ENCODE data around the gene WTAP.

DNA sequence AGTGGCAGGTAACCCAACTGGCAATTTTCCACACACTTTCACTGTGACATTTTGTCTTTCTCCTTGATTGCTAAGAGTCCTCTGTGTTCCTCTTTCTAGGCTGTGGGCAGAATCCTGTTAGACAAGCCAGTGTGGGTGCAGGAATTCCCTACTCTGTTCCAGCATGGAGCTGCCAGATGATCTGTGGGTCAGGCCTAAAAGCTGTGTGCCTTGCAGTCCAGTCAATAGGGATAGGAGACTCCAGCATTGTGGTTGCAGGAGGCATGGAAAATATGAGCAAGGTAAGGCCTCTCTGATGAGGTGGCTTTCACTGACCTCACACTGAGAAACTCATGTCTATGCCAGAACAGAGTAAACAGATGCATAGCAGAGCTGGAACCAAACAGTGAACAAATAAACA is 39.6 kb downstream of the WTAP start:
- TF ChIP-seq, protein P1, sequence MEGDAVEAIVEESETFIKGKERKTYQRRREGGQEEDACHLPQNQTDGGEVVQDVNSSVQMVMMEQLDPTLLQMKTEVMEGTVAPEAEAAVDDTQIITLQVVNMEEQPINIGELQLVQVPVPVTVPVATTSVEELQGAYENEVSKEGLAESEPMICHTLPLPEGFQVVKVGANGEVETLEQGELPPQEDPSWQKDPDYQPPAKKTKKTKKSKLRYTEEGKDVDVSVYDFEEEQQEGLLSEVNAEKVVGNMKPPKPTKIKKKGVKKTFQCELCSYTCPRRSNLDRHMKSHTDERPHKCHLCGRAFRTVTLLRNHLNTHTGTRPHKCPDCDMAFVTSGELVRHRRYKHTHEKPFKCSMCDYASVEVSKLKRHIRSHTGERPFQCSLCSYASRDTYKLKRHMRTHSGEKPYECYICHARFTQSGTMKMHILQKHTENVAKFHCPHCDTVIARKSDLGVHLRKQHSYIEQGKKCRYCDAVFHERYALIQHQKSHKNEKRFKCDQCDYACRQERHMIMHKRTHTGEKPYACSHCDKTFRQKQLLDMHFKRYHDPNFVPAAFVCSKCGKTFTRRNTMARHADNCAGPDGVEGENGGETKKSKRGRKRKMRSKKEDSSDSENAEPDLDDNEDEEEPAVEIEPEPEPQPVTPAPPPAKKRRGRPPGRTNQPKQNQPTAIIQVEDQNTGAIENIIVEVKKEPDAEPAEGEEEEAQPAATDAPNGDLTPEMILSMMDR (IDR thresholded peaks at IDR 0.05): no peak
- no peak for TF ChIP-seq POLR2A (IDR thresholded peaks at IDR 0.05)

Measured in transverse colon (tissue), 3 donors.